GM18907 (cell line): ENCODE measurements around the gene MLPH.

ENCODE experiments used
- ATAC-seq: cut with Tn5 transposase; IDR thresholded peaks from one replicate; pipeline ENCODE4 v1.9.1; 2021; ENCODE audit warnings: mild to moderate bottlenecking, moderate library complexity; ENCODE audit not compliant: unreplicated experiment

Gene MLPH

DNA sequence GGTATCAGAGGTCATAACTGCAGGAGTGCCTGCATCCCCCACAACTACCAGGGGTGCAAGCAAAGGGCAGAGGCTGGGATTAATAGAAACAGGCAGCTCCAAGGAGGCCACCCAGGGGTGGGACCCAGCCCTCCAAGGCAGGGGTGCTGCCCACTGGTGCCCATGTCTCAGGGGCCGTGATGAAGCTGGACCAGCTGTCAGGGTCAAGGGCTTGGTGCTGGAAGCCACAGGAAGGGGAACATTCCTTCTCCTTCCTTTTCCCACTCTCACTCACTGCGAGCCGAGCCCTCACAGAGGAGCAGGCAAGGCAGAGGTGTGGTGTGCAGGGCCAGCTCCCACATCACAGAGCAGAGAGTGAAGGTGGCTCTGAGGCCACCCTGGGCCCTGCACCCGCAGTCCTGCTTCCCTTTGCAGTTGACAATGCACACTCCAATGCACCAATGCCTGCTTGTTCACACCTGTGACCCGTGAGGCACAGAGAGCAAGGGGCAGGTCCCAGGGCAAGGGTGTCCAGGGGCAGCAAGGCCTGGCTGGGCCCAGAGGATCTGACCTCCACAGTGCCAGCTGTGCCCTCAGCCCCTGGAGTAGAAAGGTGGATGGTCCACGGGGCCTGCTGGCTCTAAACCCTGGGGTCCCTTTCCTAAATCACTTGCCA lies 28.7 kb downstream of the MLPH start:
- no peak for ATAC-seq

GRCh38 chr2:237517163-237517562 lies 30.1 kb downstream of the MLPH start:
- ATAC-seq, result no peak

GRCh38 chr2:237517990-237518389 lies 30.9 kb downstream of the MLPH start:
- ATAC-seq, result no peak

- no peak for ATAC-seq
Observed at GRCh38 chr2:237519506-237520245, 32.6 kb downstream of the MLPH start.

- no peak for ATAC-seq
Observed at GRCh38 chr2:237520290-237520689, 33.2 kb downstream of the MLPH start.

- no peak for ATAC-seq
Observed at GRCh38 chr2:237524631-237525030, 37.6 kb downstream of the MLPH start.

GRCh38 chr2:237525559-237526157 lies 38.6 kb downstream of the MLPH start:
- ATAC-seq, result no peak

DNA sequence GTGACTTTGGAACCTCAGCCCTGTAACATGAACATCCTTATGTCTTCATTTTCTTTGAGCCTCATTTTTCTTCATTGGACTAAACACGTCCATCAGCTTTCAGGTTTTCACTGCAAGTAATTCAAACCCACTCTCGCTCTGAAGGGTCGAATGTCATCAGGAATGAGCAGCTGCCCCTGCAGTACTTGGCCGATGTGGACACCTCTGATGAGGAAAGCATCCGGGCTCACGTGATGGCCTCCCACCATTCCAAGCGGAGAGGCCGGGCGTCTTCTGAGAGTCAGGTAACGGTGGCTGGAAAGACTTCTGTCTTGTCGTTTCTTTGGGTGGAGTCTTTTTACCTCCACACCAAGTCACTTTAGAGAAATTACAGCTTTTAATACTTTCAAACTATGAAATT lies 40.2 kb downstream of the MLPH start:
- no peak for ATAC-seq

- no peak for ATAC-seq
Observed at GRCh38 chr2:237527766-237528165, 40.7 kb downstream of the MLPH start.

DNA sequence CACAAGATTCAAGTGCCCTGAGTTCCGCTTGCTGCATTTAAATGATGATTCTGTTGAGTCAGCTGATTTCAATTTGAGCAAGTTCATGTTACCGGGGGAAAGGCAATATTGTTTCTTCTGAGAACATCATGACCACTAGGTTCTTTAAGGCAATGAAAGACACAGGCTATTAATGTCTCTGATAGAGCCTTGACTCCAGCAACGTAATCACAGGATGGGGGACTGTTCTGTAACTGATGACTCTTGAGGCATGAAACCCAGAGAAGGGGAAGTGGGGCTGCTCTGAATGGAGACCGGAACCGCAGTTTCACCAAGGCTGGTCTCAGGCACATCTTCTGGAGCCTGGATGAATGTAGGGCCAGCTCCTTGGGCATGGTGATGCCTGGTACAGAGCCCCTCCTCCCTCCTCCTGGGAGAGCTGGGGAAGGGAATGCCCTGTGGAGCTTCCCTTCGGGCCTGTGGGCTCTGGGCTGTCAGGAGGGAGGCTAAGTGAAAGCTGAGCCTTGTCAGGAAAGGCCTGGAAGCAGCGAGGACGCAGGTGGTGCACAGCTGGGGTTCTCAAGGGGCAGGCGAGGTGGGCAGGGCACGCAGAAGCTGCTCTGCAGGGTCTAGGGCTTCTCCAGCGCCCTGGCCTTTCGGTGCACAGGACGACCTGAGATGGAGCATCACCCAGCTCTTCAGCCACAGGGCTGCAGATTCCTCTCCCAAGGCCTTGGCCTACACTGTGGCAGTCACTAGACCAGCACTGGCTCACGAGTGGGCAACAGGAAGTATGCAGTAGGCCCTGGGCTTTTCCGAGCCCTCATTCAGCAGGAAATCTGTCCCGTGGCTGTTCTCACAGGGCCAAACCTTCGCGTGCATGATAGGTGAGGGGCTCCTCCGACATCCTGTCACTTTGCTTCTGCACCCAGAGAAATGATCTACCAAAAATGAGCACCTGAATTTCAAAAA lies 42.7 kb downstream of the MLPH start:
- ATAC-seq, result peak; percentile 81

- no peak for ATAC-seq
Observed at GRCh38 chr2:237530472-237531433, 43.7 kb downstream of the MLPH start.

GRCh38 chr2:237532160-237532559 lies 45.1 kb downstream of the MLPH start:
- ATAC-seq, result no peak

DNA sequence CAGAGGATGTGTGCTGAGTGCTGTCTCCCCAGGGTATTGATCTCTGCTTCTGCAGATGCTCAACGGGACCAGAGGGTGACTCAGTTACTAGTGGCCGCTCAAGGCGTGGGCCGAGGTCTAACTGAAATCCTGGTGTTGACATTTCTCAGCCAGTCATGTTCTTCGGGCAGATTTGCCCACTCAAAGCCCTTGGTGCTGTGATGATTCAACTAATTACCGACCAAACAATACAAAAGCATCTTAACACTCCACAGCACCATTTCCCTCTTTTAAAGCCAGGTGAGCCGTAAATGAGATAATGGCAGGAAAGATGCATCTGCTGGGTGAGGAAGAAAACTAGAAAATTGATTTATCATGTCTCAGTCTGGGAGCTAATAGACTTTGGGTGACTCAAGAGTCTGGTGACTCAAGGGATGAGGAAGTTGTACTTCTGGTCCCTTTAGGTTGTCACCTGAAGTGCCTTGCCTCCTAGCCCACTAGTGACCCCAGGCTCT lies 46.7 kb downstream of the MLPH start:
- ATAC-seq, result no peak

DNA sequence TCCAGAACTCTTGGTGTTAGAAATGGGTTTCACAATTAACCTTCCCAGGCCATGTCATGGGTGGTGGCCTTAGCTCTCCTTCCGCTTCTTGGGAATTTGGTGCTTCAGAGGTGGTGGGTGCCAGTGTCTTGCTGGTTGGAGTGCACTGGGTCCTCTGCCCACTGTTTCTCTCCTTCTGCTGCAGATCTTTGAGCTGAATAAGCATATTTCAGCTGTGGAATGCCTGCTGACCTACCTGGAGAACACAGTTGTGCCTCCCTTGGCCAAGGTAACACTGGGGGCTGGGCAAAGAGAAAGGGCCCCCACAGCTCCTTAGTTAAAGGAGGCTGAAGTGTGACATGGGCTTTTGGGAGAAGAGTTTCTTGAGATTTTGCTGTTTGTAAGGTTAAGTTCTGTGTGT lies 47.3 kb downstream of the MLPH start:
- ATAC-seq, result no peak

DNA sequence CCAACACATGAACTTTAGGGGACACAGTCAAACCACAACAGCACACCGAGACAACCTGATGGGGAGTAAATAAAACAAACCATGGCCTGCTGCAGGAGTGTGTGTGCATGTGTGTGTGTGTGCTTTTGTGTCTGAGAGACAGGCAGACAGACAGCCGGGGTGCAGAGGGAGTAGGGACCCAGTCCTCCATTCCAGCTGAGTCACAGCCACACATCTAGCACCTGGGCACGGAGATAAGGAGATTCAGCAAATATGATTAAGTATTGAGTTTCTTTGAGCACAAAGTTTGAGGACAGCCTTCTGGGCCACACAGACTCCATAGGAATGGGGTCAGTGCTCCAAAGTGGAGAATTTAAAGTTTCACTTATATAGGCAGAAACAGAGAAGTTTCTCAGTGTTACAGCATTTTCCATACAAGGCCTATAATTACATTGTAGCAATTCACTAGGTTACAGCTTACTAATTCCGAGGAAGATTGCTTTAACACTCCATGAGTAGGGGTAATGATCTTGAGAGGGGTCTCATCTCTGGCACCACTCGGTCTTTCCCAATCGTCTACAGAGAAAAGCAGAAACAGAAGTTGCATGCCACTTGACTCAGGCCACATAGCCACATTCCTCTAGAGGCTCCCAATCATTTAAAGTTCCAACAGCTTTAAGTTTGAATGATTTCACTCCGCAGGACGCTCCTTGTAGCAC lies 48.5 kb downstream of the MLPH start:
- no peak for ATAC-seq

GRCh38 chr2:237536083-237536415 lies 49.0 kb downstream of the MLPH start:
- ATAC-seq, result no peak

GRCh38 chr2:237536617-237537016 lies 49.6 kb downstream of the MLPH start:
- no peak for ATAC-seq

DNA sequence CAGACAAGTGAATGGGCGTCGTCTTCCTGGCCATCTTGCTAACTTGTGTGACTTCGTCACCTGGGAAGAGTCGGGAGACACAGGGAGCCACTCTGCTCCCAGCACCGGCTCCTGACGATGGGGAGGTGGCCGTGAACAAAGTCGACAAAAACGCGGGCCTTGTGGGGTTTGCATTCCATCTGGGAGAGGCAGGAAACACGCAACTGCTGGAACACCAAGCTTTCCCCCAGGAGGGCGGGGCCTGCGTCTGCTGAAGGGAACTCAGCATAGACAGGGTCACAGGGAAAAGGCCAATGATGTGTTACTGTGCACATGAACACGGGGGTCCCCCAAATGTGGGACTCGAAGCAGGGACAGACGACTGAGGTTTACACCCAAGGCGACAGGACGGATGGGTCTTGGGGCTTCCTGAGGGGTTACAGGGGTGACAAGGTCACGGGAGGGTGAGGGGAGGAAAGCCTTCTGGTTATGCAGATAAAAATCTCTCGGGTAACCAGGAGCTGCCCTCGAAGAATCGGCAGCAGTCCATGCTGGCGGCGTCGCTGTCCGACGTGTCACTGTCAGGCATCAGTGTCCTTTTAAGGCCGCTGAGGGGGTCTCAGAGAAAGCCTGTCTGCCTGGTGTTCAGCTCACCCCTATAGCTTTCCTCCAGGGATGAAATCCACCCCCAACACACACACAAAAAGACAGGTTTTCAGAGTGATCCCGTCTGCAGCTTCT lies 51.1 kb downstream of the MLPH start:
- no peak for ATAC-seq

DNA sequence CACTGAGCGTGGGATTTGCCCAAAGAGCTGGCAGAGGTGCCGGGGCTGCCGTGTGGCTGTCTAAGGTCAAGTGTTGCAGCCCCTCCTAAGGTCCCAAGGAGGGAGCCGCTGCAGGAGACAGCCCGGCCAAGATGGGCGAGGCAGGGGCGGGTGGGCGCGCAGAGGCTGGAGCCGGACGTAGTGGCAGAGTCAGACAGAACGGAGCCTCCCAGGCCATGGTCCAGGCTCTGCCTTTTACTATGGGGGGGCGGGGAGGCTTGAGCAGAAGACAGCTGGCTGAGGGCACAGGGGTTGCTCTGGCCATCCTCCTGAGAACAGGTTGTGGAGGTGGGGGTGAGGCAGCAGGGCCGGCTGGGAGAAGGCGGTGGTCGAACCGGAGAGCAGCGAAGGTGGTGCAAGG lies 51.9 kb downstream of the MLPH start:
- ATAC-seq, result no peak
